ENCODE data around the gene PIGO. TPM values are rescaled to one million over a fixed set of nuclear protein-coding genes. Genes with fewer than 3 reads are reported as not detected.

The PIGO gene
- total RNA-seq, 2 donors from 2014 or later = 29.9 to 30.7 TPM

- intact Hi-C loops (cut with DNase I) = loop anchor here (5.0 kb wide), 1 partner anchor 158 kb away; a partner anchor contains a TSS
Observed at GRCh38 chr9:35054871-35055644, 41.3 kb downstream of the PIGO start.

DNA sequence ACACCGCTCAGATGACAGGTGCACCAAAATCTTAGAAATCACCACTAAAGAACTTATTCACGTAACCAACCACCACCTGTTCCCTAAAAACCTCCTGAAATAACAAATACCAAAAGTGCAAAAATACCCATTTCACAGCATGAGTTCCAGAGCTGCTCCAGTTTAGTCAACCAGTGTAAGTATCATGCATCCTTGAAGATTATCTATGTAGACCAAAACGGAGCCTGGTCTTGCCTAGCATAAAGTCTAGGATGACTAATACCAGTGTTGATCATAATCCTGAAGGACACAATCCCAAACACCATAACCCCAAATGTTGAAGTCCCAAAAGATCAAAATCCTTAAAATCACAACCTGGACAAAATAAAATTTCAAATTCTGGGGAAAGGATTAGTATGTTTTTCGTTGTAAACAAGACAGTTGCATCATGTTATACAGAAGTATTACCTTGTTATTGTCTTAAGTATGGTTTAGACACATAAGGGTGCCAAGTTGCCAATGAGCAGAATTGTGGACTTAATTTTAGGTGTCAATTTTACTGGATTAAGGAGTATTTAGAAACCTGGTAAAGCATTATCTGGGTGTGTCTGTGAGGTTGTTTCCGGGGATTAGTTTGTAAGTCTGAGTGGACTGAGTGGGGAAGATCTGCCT is 42.1 kb downstream of the PIGO start:
- Histone ChIP-seq H3K27ac (no peak overlapping the region), H3K36me3 (peaks cover 13 to 30% of the 10 kb centered on the region in 2 donors)
- WGBS = 67% methylated on average over 5 of the region's 5 CpGs

More at GRCh38 chr9:35054871-35055644, 41.3 kb downstream of the PIGO start:
- no peak for DNase-seq (ENCODE audit: low spot score)
- H3K36me3 ChIP-seq = peaks cover 17 to 38% of the 10 kb centered on the region in 2 donors
- H3K9me3 ChIP-seq = no peaks in the 10 kb centered on the region
- TF ChIP-seq POLR2AphosphoS5 (IDR thresholded peaks at IDR 0.05) = no peak
- H3K4me1 ChIP-seq (replicated peaks) = no peaks in the 10 kb centered on the region
- no peaks in the 10 kb centered on the region for H3K27me3 ChIP-seq (replicated peaks; ENCODE audit: insufficient read depth)
- WGBS = 95% methylated on average over 14 of the region's 14 CpGs
- H3K27ac ChIP-seq = no peak overlapping the region
- no peak overlapping the region for H3K4me3 ChIP-seq

GRCh38 chr9:35051069-35051967 is 45.1 kb downstream of the PIGO start:
- Histone ChIP-seq H3K36me3 (peaks cover 2 to 4% of the 10 kb centered on the region in 2 donors), H3K9me3 (no peaks in the 10 kb centered on the region), H3K27me3 (replicated peaks; ENCODE audit: insufficient read depth) (no peaks in the 10 kb centered on the region), H3K27ac (no peak overlapping the region), H3K4me1 (replicated peaks) (no peaks in the 10 kb centered on the region), H3K4me3 (no peak overlapping the region)
- 80% methylated on average over 7 of the region's 7 CpGs for WGBS
- DNase-seq (ENCODE audit: low spot score) = peak; percentile 23
- no peak for TF ChIP-seq POLR2A (IDR thresholded peaks at IDR 0.05)
- peak in 3 of 4 experiments; percentile 55 to 64 (median 63) for TF ChIP-seq CTCF (IDR thresholded peaks at IDR 0.05)
- TF ChIP-seq POLR2AphosphoS5 (IDR thresholded peaks at IDR 0.05) = peak; percentile 60
- intact Hi-C loops (cut with DNase I) = loop anchor here (5.0 kb wide), 1 partner anchor 154 kb away; a partner anchor contains a TSS

More for the DNA sequence above, 42.1 kb downstream of the PIGO start:
- no peak for TF ChIP-seq CTCF (IDR thresholded peaks at IDR 0.05)
- TF ChIP-seq POLR2AphosphoS5 (IDR thresholded peaks at IDR 0.05) = no peak
- Histone ChIP-seq H3K9me3 (no peaks in the 10 kb centered on the region), H3K27me3 (replicated peaks; ENCODE audit: insufficient read depth) (no peaks in the 10 kb centered on the region), H3K4me1 (replicated peaks) (no peaks in the 10 kb centered on the region), H3K4me3 (no peak overlapping the region)
- no peak for DNase-seq (ENCODE audit: low spot score)
- intact Hi-C loops (cut with DNase I) = loop anchor here (5.0 kb wide), 1 partner anchor 157 kb away; a partner anchor contains a TSS

DNA sequence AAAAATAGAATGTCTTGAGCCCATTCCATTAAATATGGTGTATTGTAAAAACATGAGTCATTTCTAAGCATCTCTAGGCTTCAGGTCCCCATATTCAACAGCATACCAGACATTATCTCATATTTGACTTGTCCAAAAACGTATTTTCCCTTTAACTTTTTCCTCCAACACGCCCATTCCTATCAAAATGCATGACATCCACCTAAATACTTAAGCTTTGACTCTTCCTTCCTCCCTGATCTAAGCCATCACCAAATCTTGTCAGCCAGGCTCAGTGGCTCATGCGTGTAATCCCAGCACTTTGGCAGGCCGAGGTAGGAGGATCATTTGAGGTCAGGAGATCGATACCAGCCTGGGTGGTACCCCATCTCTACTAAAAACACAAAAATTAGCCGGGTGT is 47.9 kb downstream of the PIGO start:
- Histone ChIP-seq H3K36me3 (peaks cover 0 to 4% of the 10 kb centered on the region in 2 donors), H3K4me3 (no peak overlapping the region), H3K9me3 (no peaks in the 10 kb centered on the region), H3K27ac (no peak overlapping the region), H3K4me1 (replicated peaks) (no peaks in the 10 kb centered on the region), H3K27me3 (replicated peaks; ENCODE audit: insufficient read depth) (no peaks in the 10 kb centered on the region)
- 95% methylated on average over 6 of the region's 6 CpGs for WGBS
- no peak for DNase-seq (ENCODE audit: low spot score)
- intact Hi-C loops (cut with DNase I) = no loop called here
- no peak for TF ChIP-seq POLR2AphosphoS5 (IDR thresholded peaks at IDR 0.05)
- no peak for TF ChIP-seq CTCF (IDR thresholded peaks at IDR 0.05)
- TF ChIP-seq POLR2A (IDR thresholded peaks at IDR 0.05) = no peak

DNA sequence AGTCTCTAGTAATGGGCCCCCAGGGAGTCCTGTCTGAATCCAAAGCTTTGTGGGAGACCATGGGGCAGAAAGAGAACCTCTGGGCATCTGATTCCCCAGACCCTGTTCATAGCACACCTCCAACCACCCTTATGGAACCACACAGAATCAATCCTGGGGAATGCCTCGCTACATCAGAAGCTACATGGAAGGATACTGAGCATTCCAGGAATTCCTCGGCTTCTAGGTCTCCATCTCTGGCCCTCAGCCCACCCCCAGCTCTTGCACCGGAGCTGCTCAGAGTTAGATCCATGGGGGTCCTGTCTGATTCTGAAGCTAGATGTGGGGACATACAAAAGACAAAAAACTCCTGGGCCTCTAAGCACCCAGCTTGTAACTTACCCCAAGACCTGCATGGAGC is 52.3 kb downstream of the PIGO start:
- WGBS = 86% methylated on average over 3 of the region's 3 CpGs
- Histone ChIP-seq H3K9me3 (no peaks in the 10 kb centered on the region), H3K27me3 (replicated peaks; ENCODE audit: insufficient read depth) (no peaks in the 10 kb centered on the region), H3K4me3 (no peak overlapping the region), H3K36me3 (peaks cover 0 to 4% of the 10 kb centered on the region in 2 donors), H3K4me1 (replicated peaks) (no peaks in the 10 kb centered on the region), H3K27ac (no peak overlapping the region)
- TF ChIP-seq POLR2A (IDR thresholded peaks at IDR 0.05) (no peak), CTCF (IDR thresholded peaks at IDR 0.05) (no peak), POLR2AphosphoS5 (IDR thresholded peaks at IDR 0.05) (no peak)
- DNase-seq (ENCODE audit: low spot score) = no peak
- intact Hi-C loops (cut with DNase I) = no loop called here
